GM23338 (cell line): ENCODE results near the gene ZCCHC17. TPM values are rescaled to one million over a fixed set of nuclear protein-coding genes. Genes with fewer than 3 reads are reported as not detected.
"Not testable (repeated sequence)": the region's sequence is repeated elsewhere in the genome, so short reads cannot be mapped to it uniquely, and the experiment has no call there.

ENCODE experiments used
- ATAC-seq: fragments of 200-7000 bp; cut with Tn5 transposase; 3 replicates; pipeline ENCODE4 v1.9.1; 2020
- DNase-seq: peaks from one replicate; pipeline ENCODE4 v3.0.0-alpha.2; 2015; ENCODE audit warnings: low spot score
- H2AFZ ChIP-seq: fragments of 200-600 bp; sonication (generic); 2 replicates; pipeline ENCODE4 v1.8.0; 2016; ENCODE audit warnings: antibody characterized with exemption, mild to moderate bottlenecking, moderate library complexity
- H3F3A ChIP-seq: fragments of 200-600 bp; sonication (generic); replicated peaks from 2 replicates; pipeline ENCODE4 v1.8.0; 2017; ENCODE audit warnings: antibody characterized with exemption, mixed run types, low read depth
- H3K27ac ChIP-seq: fragments of 200-600 bp; sonication (generic); 2 replicates; pipeline ENCODE4 v1.6.1; 2016; ENCODE audit warnings: low read depth
- H3K27me3 ChIP-seq: fragments of 200-600 bp; sonication (generic); 2 replicates; pipeline ENCODE4 v1.8.0; 2016; ENCODE audit warnings: mild to moderate bottlenecking, mixed run types, moderate library complexity; ENCODE audit not compliant: insufficient read depth
- H3K36me3 ChIP-seq: fragments of 200-600 bp; sonication (generic); 2 replicates; pipeline ENCODE4 v1.8.0; 2016; ENCODE audit warnings: mild to moderate bottlenecking; ENCODE audit not compliant: insufficient read depth
- H3K4me1 ChIP-seq: fragments of 200-600 bp; sonication (generic); 2 replicates; pipeline ENCODE4 v1.8.0; 2016; ENCODE audit warnings: mild to moderate bottlenecking, moderate library complexity; ENCODE audit not compliant: insufficient read depth
- H3K4me2 ChIP-seq: fragments of 200-600 bp; sonication (generic); 2 replicates; pipeline ENCODE4 v1.7.1; 2017; ENCODE audit warnings: mixed run types
- H3K4me3 ChIP-seq: fragments of 200-600 bp; sonication (generic); 2 replicates; pipeline ENCODE4 v1.6.1; 2016; ENCODE audit warnings: mixed run types
- H3K79me2 ChIP-seq: fragments of 200-600 bp; sonication (generic); replicated peaks from 2 replicates; pipeline ENCODE4 v1.8.0; 2017; ENCODE audit warnings: mild to moderate bottlenecking; ENCODE audit not compliant: insufficient read depth
- H3K9me2 ChIP-seq: fragments of 200-600 bp; sonication (generic); 2 replicates; pipeline ENCODE4 v1.8.0; 2017; ENCODE audit not compliant: insufficient read depth
- H4K20me1 ChIP-seq: fragments of 200-600 bp; sonication (generic); replicated peaks from 2 replicates; pipeline ENCODE4 v1.8.0; 2017; ENCODE audit warnings: mild to moderate bottlenecking; ENCODE audit not compliant: insufficient read depth
- H3K27ac Mint-ChIP-seq: 2 replicates; pipeline ENCODE4 v1.8.0; 2020; ENCODE audit warnings: inconsistent platforms, mild to moderate bottlenecking, moderate library complexity, mixed read lengths
- H3K27me3 Mint-ChIP-seq: 3 replicates; pipeline ENCODE4 v1.8.0; 2022; ENCODE audit warnings: low read depth, mild to moderate bottlenecking, moderate library complexity, mixed read lengths, inconsistent platforms; ENCODE audit not compliant: insufficient read depth, poor library complexity
- H3K36me3 Mint-ChIP-seq: 3 replicates; pipeline ENCODE4 v1.8.0; 2021; ENCODE audit warnings: low read depth, mild to moderate bottlenecking, inconsistent platforms, moderate library complexity, mixed read lengths
- H3K4me1 Mint-ChIP-seq: 3 replicates; pipeline ENCODE4 v1.8.0; 2020; ENCODE audit warnings: mild to moderate bottlenecking, inconsistent platforms, mixed read lengths
- H3K4me3 Mint-ChIP-seq: 3 replicates; pipeline ENCODE4 v1.8.0; 2021; ENCODE audit warnings: moderate library complexity, mild to moderate bottlenecking, inconsistent platforms, mixed read lengths
- H3K9me3 Mint-ChIP-seq: 3 replicates; pipeline ENCODE4 v1.8.0; 2020; ENCODE audit warnings: moderate library complexity, mild to moderate bottlenecking, inconsistent platforms, mixed read lengths
- CREB1 ChIP-seq: fragments of 250-450 bp; sonication (Bioruptor Pico); IDR thresholded peaks from 2 replicates; pipeline ENCODE4 v1.5.0; 2020; ENCODE audit warnings: low read depth, mild to moderate bottlenecking, moderate library complexity
- CTCF ChIP-seq, 2 experiments: fragments of 200-600 bp in 1 of 2; sonication (generic) in 1 of 2; conservative IDR thresholded peaks; 2 replicates each; pipeline versions ENCODE4 v1.5.1 to v1.6.1; 2016 to 2017; ENCODE audit warnings: antibody characterized with exemption in 2 of 2, low read depth in 2 of 2, mild to moderate bottlenecking in 2 of 2, moderate library complexity in 1 of 2
- ETS1 ChIP-seq: IDR thresholded peaks from 2 replicates; pipeline ENCODE4 v1.6.1; 2016; ENCODE audit warnings: antibody characterized with exemption
- EZH2 ChIP-seq: fragments of 200-600 bp; sonication (generic); IDR thresholded peaks from one replicate; pipeline ENCODE4 v1.8.0; 2017; ENCODE audit warnings: antibody characterized with exemption, mild to moderate bottlenecking, low read depth; ENCODE audit not compliant: unreplicated experiment
- EZH2phosphoT487 ChIP-seq: fragments of 200-600 bp; sonication (generic); IDR thresholded peaks from one replicate; pipeline ENCODE4 v1.8.1; 2018; ENCODE audit warnings: antibody characterized with exemption; ENCODE audit not compliant: unreplicated experiment
- JUNB ChIP-seq: IDR thresholded peaks from one replicate; pipeline ENCODE4 v1.6.1; 2016; ENCODE audit warnings: antibody characterized with exemption; ENCODE audit not compliant: unreplicated experiment
- NANOG ChIP-seq: IDR thresholded peaks from 2 replicates; pipeline ENCODE4 v1.6.1; 2016; ENCODE audit warnings: antibody characterized with exemption, borderline replicate concordance
- POLR2AphosphoS5 ChIP-seq: IDR thresholded peaks from 2 replicates; pipeline ENCODE4 v1.6.1; 2016; ENCODE audit warnings: antibody characterized with exemption, low read depth
- REST ChIP-seq: IDR thresholded peaks from one replicate; pipeline ENCODE4 v1.6.1; 2018; ENCODE audit warnings: antibody characterized with exemption; ENCODE audit not compliant: unreplicated experiment
- STAT1 ChIP-seq: IDR thresholded peaks from one replicate; pipeline ENCODE4 v1.6.1; 2016; ENCODE audit warnings: antibody characterized with exemption; ENCODE audit not compliant: unreplicated experiment
- ZNF114 ChIP-seq: fragments of 250-450 bp; sonication (Bioruptor Pico); IDR thresholded peaks from 2 replicates; pipeline ENCODE4 v1.5.0; 2020; ENCODE audit warnings: mild to moderate bottlenecking, moderate library complexity
- ZNF331 ChIP-seq: fragments of 250-450 bp; sonication (Bioruptor Pico); IDR thresholded peaks from 2 replicates; pipeline ENCODE4 v1.5.0; 2020; ENCODE audit warnings: low read depth, mild to moderate bottlenecking, moderate library complexity
- polyA plus RNA-seq: library from polyadenylated mRNA; unstranded; fragments of >200 nt; fragmentation: Nextera tagmentation; extraction: Ambion mirVana; gene quantifications from 2 replicates; pipeline ENCODE4 v1.2.1, GENCODE V29; 2016
- total RNA-seq: library from RNA; depleted of rRNA; stranded (reverse); fragments of >200 nt; shearing (Covaris generic); gene quantifications from 2 replicates; pipeline ENCODE4 v1.2.3, GENCODE V29; 2014

Gene ZCCHC17
- total and polyA plus RNA-seq, 2 experiments from 2014 or later, result 40.1 to 134 TPM

- TF ChIP-seq REST (no peak), ZNF331 (CRISPR knock-in tag) (no peak), CTCF (conservative IDR thresholded peaks at IDR 0.05; ENCODE audit: low read depth in 2 of 2) (no peak), EZH2phosphoT487 (no peak), STAT1 (no peak), NANOG (no peak), ETS1 (no peak), EZH2 (no peak)
Observed at GRCh38 chr1:31272369-31272768, 24.5 kb upstream of the ZCCHC17 start (continued).

- no peak overlapping the region for H3K4me3 Mint-ChIP-seq
- Histone ChIP-seq H3K79me2 (peaks cover 15% of the 10 kb centered on the region), H4K20me1 (peaks cover 38% of the 10 kb centered on the region), H3K4me3 (no peak overlapping the region), H3K36me3 (peaks cover 56% of the 10 kb centered on the region), H3K4me2 (no peak overlapping the region), H3K27me3 (no peaks in the 10 kb centered on the region), H2AFZ (no peak overlapping the region), H3K4me1 (no peaks in the 10 kb centered on the region), H3K9me2 (no peaks in the 10 kb centered on the region), H3K27ac (no peak overlapping the region), H3F3A (no peaks in the 10 kb centered on the region)
- peaks cover 70% of the 10 kb centered on the region for H3K36me3 Mint-ChIP-seq
- H3K4me1 Mint-ChIP-seq, result no peaks in the 10 kb centered on the region
- no peak overlapping the region for H3K27ac Mint-ChIP-seq
- TF ChIP-seq ZNF114 (CRISPR knock-in tag) (no peak), EZH2 (no peak), CREB1 (CRISPR knock-in tag) (no peak), ETS1 (no peak), NANOG (no peak), ZNF331 (CRISPR knock-in tag) (no peak), CTCF (conservative IDR thresholded peaks at IDR 0.05; ENCODE audit: low read depth in 2 of 2) (no peak), JUNB (no peak), POLR2AphosphoS5 (no peak), EZH2phosphoT487 (no peak)
- no peak for ATAC-seq
- DNase-seq, result no peak
- H3K27me3 Mint-ChIP-seq, result no peaks in the 10 kb centered on the region
- no peaks in the 10 kb centered on the region for H3K9me3 Mint-ChIP-seq
Observed at GRCh38 chr1:31273619-31274018, 23.2 kb upstream of the ZCCHC17 start.

- H3K4me2 ChIP-seq, H3K9me3 Mint-ChIP-seq, H3K9me2 ChIP-seq, H3K27ac ChIP-seq, H3K4me1 Mint-ChIP-seq, H3K4me3 ChIP-seq, H3K4me3 Mint-ChIP-seq, H3F3A ChIP-seq, H3K79me2 ChIP-seq, H3K27me3 Mint-ChIP-seq, ATAC-seq, H3K27me3 ChIP-seq, H2AFZ ChIP-seq, DNase-seq, H3K4me1 ChIP-seq, H3K27ac Mint-ChIP-seq: not testable (repeated sequence)
- peaks cover 66% of the 10 kb centered on the region for H3K36me3 ChIP-seq
- H3K36me3 Mint-ChIP-seq, result peaks cover 66% of the 10 kb centered on the region
- peaks cover 36% of the 10 kb centered on the region for H4K20me1 ChIP-seq
Observed at GRCh38 chr1:31282426-31282825, 14.4 kb upstream of the ZCCHC17 start.
